ENCODE data around the gene SLAMF1.
A peak's percentile ranks its signal among the peaks of the same experiment; 100 is the strongest.

Gene SLAMF1

DNA sequence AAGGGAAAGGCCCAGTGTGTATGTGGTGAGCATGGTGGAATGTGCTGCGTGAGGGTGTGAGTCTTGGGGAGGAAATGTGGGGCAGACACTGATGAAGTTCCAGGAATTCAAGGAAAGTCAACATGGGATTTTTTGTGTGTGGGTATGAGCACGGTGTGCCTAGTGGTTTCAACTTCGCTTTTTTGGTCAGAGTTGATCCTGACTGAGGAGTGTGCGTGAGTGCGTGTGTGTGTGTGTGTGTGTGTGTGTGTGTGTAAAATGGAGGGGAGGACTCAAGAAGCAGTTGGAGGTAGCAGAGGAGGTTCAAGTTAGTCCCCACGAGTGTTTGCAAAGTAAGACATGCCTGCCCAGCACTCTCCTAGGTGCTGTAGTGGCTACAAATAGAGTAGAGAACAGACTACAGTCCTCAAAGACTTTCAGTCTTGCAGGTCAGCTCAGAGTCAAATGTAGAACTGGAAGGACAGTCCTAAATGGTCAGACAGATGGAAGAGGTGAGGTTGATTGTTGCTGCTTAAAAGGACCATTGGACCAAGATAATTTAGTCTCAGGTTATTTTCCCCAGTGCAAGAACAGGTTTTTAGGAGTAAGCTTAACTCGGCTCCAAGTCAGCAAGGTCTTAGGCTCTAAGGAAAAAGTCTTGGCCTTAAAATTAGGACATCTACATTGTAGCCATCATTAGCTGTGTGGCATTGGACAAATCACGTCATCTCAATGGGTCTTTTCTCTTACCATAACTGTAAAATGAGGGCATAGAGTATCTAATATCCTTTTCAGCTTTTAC is 25.0 kb downstream of the SLAMF1 start:
- peaks cover 5% of the 10 kb centered on the region; the same call in 1 of the 2 replicates for H3K27me3 ChIP-seq
- no peak overlapping the region for H3K4me3 ChIP-seq (ENCODE audit: low read depth, low read length)
- no peaks in the 10 kb centered on the region for H3K4me1 ChIP-seq

GRCh38 chr1:160620942-160621632 is 25.8 kb downstream of the SLAMF1 start:
- Histone ChIP-seq H3K4me1 (no peaks in the 10 kb centered on the region), H3K4me3 (ENCODE audit: low read depth, low read length) (no peak overlapping the region)
- TF ChIP-seq, protein P1, sequence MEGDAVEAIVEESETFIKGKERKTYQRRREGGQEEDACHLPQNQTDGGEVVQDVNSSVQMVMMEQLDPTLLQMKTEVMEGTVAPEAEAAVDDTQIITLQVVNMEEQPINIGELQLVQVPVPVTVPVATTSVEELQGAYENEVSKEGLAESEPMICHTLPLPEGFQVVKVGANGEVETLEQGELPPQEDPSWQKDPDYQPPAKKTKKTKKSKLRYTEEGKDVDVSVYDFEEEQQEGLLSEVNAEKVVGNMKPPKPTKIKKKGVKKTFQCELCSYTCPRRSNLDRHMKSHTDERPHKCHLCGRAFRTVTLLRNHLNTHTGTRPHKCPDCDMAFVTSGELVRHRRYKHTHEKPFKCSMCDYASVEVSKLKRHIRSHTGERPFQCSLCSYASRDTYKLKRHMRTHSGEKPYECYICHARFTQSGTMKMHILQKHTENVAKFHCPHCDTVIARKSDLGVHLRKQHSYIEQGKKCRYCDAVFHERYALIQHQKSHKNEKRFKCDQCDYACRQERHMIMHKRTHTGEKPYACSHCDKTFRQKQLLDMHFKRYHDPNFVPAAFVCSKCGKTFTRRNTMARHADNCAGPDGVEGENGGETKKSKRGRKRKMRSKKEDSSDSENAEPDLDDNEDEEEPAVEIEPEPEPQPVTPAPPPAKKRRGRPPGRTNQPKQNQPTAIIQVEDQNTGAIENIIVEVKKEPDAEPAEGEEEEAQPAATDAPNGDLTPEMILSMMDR (IDR thresholded peaks at IDR 0.05; ENCODE audit: low read depth, low read length) = no peak

More for the DNA sequence above, 25.0 kb downstream of the SLAMF1 start:
- Histone ChIP-seq H3K9me3 (no peaks in the 10 kb centered on the region), H3K36me3 (no peaks in the 10 kb centered on the region)
- TF ChIP-seq, protein P1 (IDR thresholded peaks at IDR 0.05; ENCODE audit: low read depth, low read length) = no peak
- DNase-seq = no peak

DNA sequence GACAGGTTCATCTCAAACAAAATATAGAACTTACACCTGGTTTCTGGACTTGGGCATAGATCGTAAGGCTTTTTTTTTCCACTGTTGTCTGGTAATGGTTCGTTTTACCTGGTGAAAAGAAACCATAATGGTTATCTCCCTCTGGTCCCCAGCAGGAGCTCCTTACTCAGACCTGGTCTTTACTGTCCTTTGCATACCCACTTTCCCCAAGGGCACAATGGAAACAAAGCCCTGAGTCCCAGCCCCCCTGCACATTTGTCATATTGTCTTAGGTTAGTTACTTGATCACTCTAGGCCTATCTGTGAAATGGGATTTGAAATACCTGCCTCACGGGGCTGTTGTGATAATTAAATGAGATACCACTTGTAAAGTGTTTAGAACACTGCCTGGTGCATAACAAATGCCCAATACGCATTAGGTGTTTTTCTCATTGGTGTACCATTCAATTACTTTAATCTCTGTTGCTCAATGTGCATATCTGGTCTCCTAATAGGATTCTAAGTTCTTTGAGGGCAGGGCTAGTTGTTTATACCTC is 27.0 kb downstream of the SLAMF1 start:
- H3K4me1 ChIP-seq = no peaks in the 10 kb centered on the region
- TF ChIP-seq, protein P1 (IDR thresholded peaks at IDR 0.05; ENCODE audit: low read depth, low read length) = no peak
- no peak overlapping the region for H3K4me3 ChIP-seq (ENCODE audit: low read depth, low read length)
- H3K9me3 ChIP-seq = no peaks in the 10 kb centered on the region
- no peak for DNase-seq
- H3K36me3 ChIP-seq = no peaks in the 10 kb centered on the region
- peaks cover 9% of the 10 kb centered on the region for H3K27me3 ChIP-seq

More at GRCh38 chr1:160620942-160621632, 25.8 kb downstream of the SLAMF1 start:
- DNase-seq = no peak
- Histone ChIP-seq H3K27me3 (peaks cover 5% of the 10 kb centered on the region), H3K36me3 (no peaks in the 10 kb centered on the region), H3K9me3 (no peaks in the 10 kb centered on the region)

DNA sequence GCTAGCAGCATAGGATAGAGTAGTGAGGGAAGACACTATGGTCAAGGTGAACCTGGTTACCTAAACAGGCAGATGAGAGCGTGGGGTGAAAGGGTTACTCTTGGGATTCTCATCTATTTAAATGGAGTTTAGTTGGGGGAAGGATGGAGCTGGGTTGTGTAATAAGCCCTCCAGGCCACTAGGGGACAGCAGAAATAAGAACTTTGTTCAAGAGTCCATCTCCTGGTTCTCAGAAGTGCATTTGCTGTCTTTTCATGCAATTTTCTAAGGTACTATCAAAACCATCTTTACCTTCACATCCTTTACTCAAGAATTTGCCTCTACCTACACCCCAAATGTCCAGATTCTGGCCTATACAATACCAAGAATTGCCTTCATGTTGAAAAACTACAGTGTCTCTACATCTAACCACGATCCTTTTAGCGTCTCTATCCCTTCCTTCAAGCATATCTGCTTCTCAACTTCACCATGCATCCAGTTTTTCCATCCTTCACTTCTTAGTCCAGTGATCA is 28.0 kb downstream of the SLAMF1 start:
- TF ChIP-seq, protein P1 (IDR thresholded peaks at IDR 0.05; ENCODE audit: low read depth, low read length) = peak; percentile 84
- DNase-seq = peak; percentile 48
- H3K4me1 ChIP-seq = no peaks in the 10 kb centered on the region
- peak overlapping the region; percentile 39 for H3K4me3 ChIP-seq (ENCODE audit: low read depth, low read length)
- H3K9me3 ChIP-seq = no peaks in the 10 kb centered on the region
- peaks cover 12% of the 10 kb centered on the region for H3K27me3 ChIP-seq
- no peaks in the 10 kb centered on the region for H3K36me3 ChIP-seq

DNA sequence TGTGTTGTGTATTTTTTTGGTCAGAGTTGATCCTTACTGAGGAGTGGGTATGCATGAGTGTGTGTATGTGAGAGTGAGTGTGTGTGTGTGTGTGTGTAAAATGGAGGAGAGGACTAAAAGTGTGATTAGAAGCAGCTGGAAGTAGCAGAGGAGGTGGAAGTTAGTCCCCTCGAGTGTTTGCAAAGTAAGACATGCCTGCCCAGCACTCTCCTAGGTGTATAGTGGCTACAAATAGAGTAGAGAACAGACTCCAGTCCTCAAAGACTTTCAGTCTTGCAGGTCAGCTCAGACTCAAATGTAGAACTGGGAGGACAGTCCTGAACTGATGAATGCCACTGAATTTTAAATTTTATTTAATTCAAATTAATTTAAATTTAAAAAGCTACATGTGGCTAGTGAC is 28.5 kb downstream of the SLAMF1 start:
- TF ChIP-seq, protein P1 (IDR thresholded peaks at IDR 0.05; ENCODE audit: low read depth, low read length) = no peak
- H3K9me3 ChIP-seq = no peaks in the 10 kb centered on the region
- H3K27me3 ChIP-seq = peaks cover 15% of the 10 kb centered on the region
- no peak overlapping the region for H3K4me3 ChIP-seq (ENCODE audit: low read depth, low read length)
- H3K36me3 ChIP-seq = no peaks in the 10 kb centered on the region
- no peak for DNase-seq
- no peaks in the 10 kb centered on the region for H3K4me1 ChIP-seq
